CD8-positive, alpha-beta memory T cell (primary cell): ENCODE data around the gene CFAP221. TPM values are rescaled to one million over a fixed set of nuclear protein-coding genes. Genes with fewer than 3 reads are reported as not detected.

Experiments used
- CTCF ChIA-PET: fragments of 350-600 bp; sonication (Branson Sonifier 250); formaldehyde crosslinking; loops from one replicate; lab custom pipeline; 2021; ENCODE audit warnings: antibody characterized with exemption; lab: Charles Lee
- POLR2A ChIA-PET: fragments of 350-600 bp; sonication (Branson Sonifier 250); formaldehyde crosslinking; loops from one replicate; lab custom pipeline; 2021; ENCODE audit warnings: antibody characterized with exemption; lab: Charles Lee
- DNase-seq, 5 donors: peaks; one replicate each; pipeline versions ENCODE4 v3.0.0 to v3.0.0-alpha.2; 2020 to 2022; ENCODE audit warnings: mixed read lengths in 1 of 5
- H3K27ac ChIP-seq: one replicate; pipeline ENCODE4 v1.7.0; 2013; ENCODE audit warnings: low read depth, mild to moderate bottlenecking, low read length, moderate library complexity
- H3K27me3 ChIP-seq: 2 replicates; pipeline ENCODE4 v1.7.0; 2013; ENCODE audit warnings: low read length, mild to moderate bottlenecking; ENCODE audit not compliant: insufficient read depth, poor library complexity, severe bottlenecking
- H3K36me3 ChIP-seq: 2 replicates; pipeline ENCODE4 v1.7.0; 2013; ENCODE audit warnings: mild to moderate bottlenecking, low read length, moderate library complexity; ENCODE audit not compliant: insufficient read depth
- H3K4me1 ChIP-seq: 2 replicates; pipeline ENCODE4 v1.7.0; 2013; ENCODE audit warnings: mild to moderate bottlenecking, low read length, moderate library complexity; ENCODE audit not compliant: insufficient read depth
- H3K4me3 ChIP-seq: 2 replicates; pipeline ENCODE4 v1.7.0; 2013; ENCODE audit warnings: mild to moderate bottlenecking, low read length
- H3K9me3 ChIP-seq: 2 replicates; pipeline ENCODE4 v1.7.0; 2013; ENCODE audit warnings: mild to moderate bottlenecking, low read length
- H3K27ac Mint-ChIP-seq, 8 donors: one replicate each; pipeline ENCODE4 v1.8.0; 2020 to 2021; ENCODE audit warnings: mixed read lengths in 8 of 8, mild to moderate bottlenecking in 6 of 8, inconsistent platforms in 3 of 8, moderate library complexity in 3 of 8
- H3K27me3 Mint-ChIP-seq, 2 donors: one replicate each; pipeline ENCODE4 v1.8.0; 2020 to 2021; ENCODE audit warnings: mixed read lengths in 2 of 2, mild to moderate bottlenecking in 1 of 2, moderate library complexity in 1 of 2
- H3K36me3 Mint-ChIP-seq, 3 donors: one replicate each; pipeline ENCODE4 v1.8.0; 2020 to 2021; ENCODE audit warnings: mixed read lengths in 3 of 3, inconsistent platforms in 1 of 3, mild to moderate bottlenecking in 1 of 3
- H3K4me1 Mint-ChIP-seq, 3 donors: one replicate each; pipeline ENCODE4 v1.8.0; 2020 to 2021; ENCODE audit warnings: mixed read lengths in 3 of 3, inconsistent platforms in 1 of 3, mild to moderate bottlenecking in 1 of 3
- H3K4me3 Mint-ChIP-seq, 7 donors: one replicate each; pipeline ENCODE4 v1.8.0; 2020 to 2021; ENCODE audit warnings: mixed read lengths in 7 of 7, mild to moderate bottlenecking in 6 of 7, moderate library complexity in 4 of 7, inconsistent platforms in 2 of 7
- H3K9me3 Mint-ChIP-seq, 5 donors: one replicate each; pipeline ENCODE4 v1.8.0; 2020 to 2022; ENCODE audit warnings: mixed read lengths in 5 of 5, mild to moderate bottlenecking in 3 of 5, moderate library complexity in 2 of 5, inconsistent platforms in 1 of 5
- polyA plus RNA-seq: library from polyadenylated mRNA; unstranded; fragments of 300-500 nt; fragmentation: Illumina TruSeq; gene quantifications from one replicate; pipeline ENCODE4 v1.2.3, GENCODE V29; 2021
- total RNA-seq, 2 experiments: library from RNA; stranded (reverse); gene quantifications; one replicate each; pipeline ENCODE4 v1.2.3, GENCODE V29; 2021

CFAP221 gene
- total and polyA plus RNA-seq, 3 experiments from 2014 or later, result not detected

- H3K27me3 ChIP-seq, result no peaks in the 10 kb centered on the region
- H3K27ac Mint-ChIP-seq, result no peak overlapping the region
- no peak for DNase-seq
- no peaks in the 10 kb centered on the region for H3K4me1 ChIP-seq
- POLR2A ChIA-PET, result no interaction called here
- H3K36me3 ChIP-seq, result no peaks in the 10 kb centered on the region
- CTCF ChIA-PET, result no interaction called here
- peaks cover 0 to 4% (median 2%) of the 10 kb centered on the region in 3 donors for H3K4me1 Mint-ChIP-seq
- H3K9me3 Mint-ChIP-seq, result no peaks in the 10 kb centered on the region
- no peaks in the 10 kb centered on the region for H3K36me3 Mint-ChIP-seq
- H3K27ac ChIP-seq, result no peak overlapping the region
- H3K4me3 ChIP-seq, result no peak overlapping the region
- no peak overlapping the region for H3K4me3 Mint-ChIP-seq
- no peaks in the 10 kb centered on the region for H3K27me3 Mint-ChIP-seq
- H3K9me3 ChIP-seq, result no peaks in the 10 kb centered on the region
Measured at GRCh38 chr2:119672161-119672862, 128.1 kb downstream of the CFAP221 start.

- ChIA-PET CTCF (no interaction called here), POLR2A (no interaction called here)
- Mint-ChIP-seq H3K4me3 (no peak overlapping the region), H3K4me1 (peaks cover 7 to 10% (median 10%) of the 10 kb centered on the region in 3 donors), H3K9me3 (peaks cover 0 to 2% (median 0%) of the 10 kb centered on the region in 5 donors), H3K27ac (no peak overlapping the region), H3K36me3 (peaks cover 0 to 6% (median 0%) of the 10 kb centered on the region in 3 donors), H3K27me3 (peaks cover 0 to 6% of the 10 kb centered on the region in 2 donors)
- DNase-seq, result no peak
- no peak overlapping the region for H3K27ac ChIP-seq
- H3K36me3 ChIP-seq, result no peaks in the 10 kb centered on the region
- H3K9me3 ChIP-seq, result no peaks in the 10 kb centered on the region
- H3K27me3 ChIP-seq, result no peaks in the 10 kb centered on the region
- no peak overlapping the region for H3K4me3 ChIP-seq
- H3K4me1 ChIP-seq, result no peaks in the 10 kb centered on the region
Measured at GRCh38 chr2:119673796-119674195, 129.5 kb downstream of the CFAP221 start.

- Mint-ChIP-seq H3K9me3 (peaks cover 0 to 2% (median 0%) of the 10 kb centered on the region in 5 donors), H3K27me3 (peaks cover 0 to 6% of the 10 kb centered on the region in 2 donors), H3K4me1 (peaks cover 13 to 19% (median 17%) of the 10 kb centered on the region in 3 donors), H3K4me3 (no peak overlapping the region), H3K27ac (peak overlapping the region in 1 of 8 donors; percentile 90), H3K36me3 (peaks cover 0 to 12% (median 0%) of the 10 kb centered on the region in 3 donors)
- Histone ChIP-seq H3K27me3 (no peaks in the 10 kb centered on the region), H3K9me3 (no peaks in the 10 kb centered on the region), H3K4me1 (peaks cover 6% of the 10 kb centered on the region), H3K4me3 (no peak overlapping the region), H3K36me3 (no peaks in the 10 kb centered on the region), H3K27ac (no peak overlapping the region)
- ChIA-PET POLR2A (interaction anchor here (0.7 kb wide), 1 partner anchor 542 kb away, joined by 5 read pairs; no protein-coding TSS in a partner anchor), CTCF (interaction anchor here (0.6 to 1.9 kb wide), 6 partner anchors 15 to 638 kb away, joined by 3 to 6 read pairs (median 3); no protein-coding TSS in a partner anchor)
- DNase-seq, result no peak
Measured at GRCh38 chr2:119674711-119675500, 130.7 kb downstream of the CFAP221 start.

GRCh38 chr2:119678021-119678656 is 133.9 kb downstream of the CFAP221 start:
- Histone ChIP-seq H3K4me1 (peaks cover 12% of the 10 kb centered on the region), H3K9me3 (no peaks in the 10 kb centered on the region), H3K27me3 (no peaks in the 10 kb centered on the region), H3K27ac (peak overlapping the region; percentile 55), H3K36me3 (no peaks in the 10 kb centered on the region), H3K4me3 (peak overlapping the region; percentile 71)
- CTCF ChIA-PET, result interaction anchor here (0.6 to 2.1 kb wide), 7 partner anchors 8 to 499 kb away, joined by 3 to 11 read pairs (median 4); no protein-coding TSS in a partner anchor
- Mint-ChIP-seq H3K27ac (peak overlapping the region; percentile 52 to 96 (median 90)), H3K9me3 (peaks cover 0 to 2% (median 0%) of the 10 kb centered on the region in 5 donors), H3K4me3 (peak overlapping the region; percentile 81 to 96 (median 91)), H3K27me3 (peaks cover 0 to 6% of the 10 kb centered on the region in 2 donors), H3K4me1 (peaks cover 29 to 38% (median 30%) of the 10 kb centered on the region in 3 donors), H3K36me3 (peaks cover 0 to 27% (median 0%) of the 10 kb centered on the region in 3 donors)
- POLR2A ChIA-PET, result interaction anchor here (0.6 to 1.8 kb wide), 9 partner anchors 82 to 574 kb away, joined by 3 to 6 read pairs (median 4); partner anchors contain the start of genes C2orf76, DBI, EPB41L5 and PTPN4
- peak in 4 of 5 donors; percentile 4 to 66 (median 55) for DNase-seq

- Mint-ChIP-seq H3K4me1 (peaks cover 29 to 38% (median 34%) of the 10 kb centered on the region in 3 donors), H3K9me3 (peaks cover 0 to 2% (median 0%) of the 10 kb centered on the region in 5 donors), H3K4me3 (peak overlapping the region; percentile 81 to 96 (median 91))
Measured at GRCh38 chr2:119679526-119679837, 135.2 kb downstream of the CFAP221 start.

GRCh38 chr2:119679846-119680245 is 135.6 kb downstream of the CFAP221 start:
- Histone ChIP-seq H3K9me3 (no peaks in the 10 kb centered on the region), H3K27ac (peak overlapping the region; percentile 55), H3K4me3 (peak overlapping the region; percentile 71), H3K27me3 (no peaks in the 10 kb centered on the region), H3K36me3 (no peaks in the 10 kb centered on the region), H3K4me1 (peaks cover 12% of the 10 kb centered on the region)
- Mint-ChIP-seq H3K4me1 (peaks cover 29 to 38% (median 34%) of the 10 kb centered on the region in 3 donors), H3K4me3 (peak overlapping the region; percentile 81 to 96 (median 91)), H3K36me3 (peaks cover 0 to 29% (median 0%) of the 10 kb centered on the region in 3 donors), H3K9me3 (peaks cover 0 to 2% (median 0%) of the 10 kb centered on the region in 5 donors), H3K27ac (peak overlapping the region; percentile 22 to 94 (median 81)), H3K27me3 (peaks cover 0 to 6% of the 10 kb centered on the region in 2 donors)
- CTCF ChIA-PET, result interaction anchor here (1.3 kb wide), 1 partner anchor 497 kb away, joined by 4 read pairs; no protein-coding TSS in a partner anchor
- no peak for DNase-seq
- POLR2A ChIA-PET, result no interaction called here

More at GRCh38 chr2:119679526-119679837, 135.2 kb downstream of the CFAP221 start:
- peak overlapping the region; percentile 52 to 95 (median 85) for H3K27ac Mint-ChIP-seq
- H3K27me3 Mint-ChIP-seq, result peaks cover 0 to 6% of the 10 kb centered on the region in 2 donors
- no peaks in the 10 kb centered on the region for H3K36me3 ChIP-seq
- ChIA-PET POLR2A (interaction anchor here (1.0 to 1.3 kb wide), 5 partner anchors 80 to 573 kb away, joined by 4 to 6 read pairs (median 5); partner anchors contain the start of genes C2orf76, DBI, EPB41L5 and PTPN4), CTCF (interaction anchor here (0.9 to 2.1 kb wide), 4 partner anchors 69 to 498 kb away, joined by 3 to 11 read pairs (median 6); no protein-coding TSS in a partner anchor)
- peak overlapping the region; percentile 55 for H3K27ac ChIP-seq
- no peaks in the 10 kb centered on the region for H3K27me3 ChIP-seq
- peaks cover 0 to 29% (median 0%) of the 10 kb centered on the region in 3 donors for H3K36me3 Mint-ChIP-seq
- DNase-seq, result no peak
- H3K4me1 ChIP-seq, result peaks cover 12% of the 10 kb centered on the region
- H3K9me3 ChIP-seq, result no peaks in the 10 kb centered on the region
- peak overlapping the region; percentile 71 for H3K4me3 ChIP-seq
